Thoracic aorta (tissue), 2 donors: Measurements from ENCODE around the gene AMZ1. TPM values are rescaled to one million over a fixed set of nuclear protein-coding genes. Genes with fewer than 3 reads are reported as not detected.

Experiments
- ATAC-seq: fragments of 150-250 bp; one replicate; pipeline ENCODE4 v1.8.0; 2017; ENCODE audit warnings: low read depth; ENCODE audit not compliant: insufficient number of reproducible peaks, low FRiP score
- DNase-seq: peaks from one replicate; pipeline ENCODE4 v3.0.0-alpha.2; 2020; ENCODE audit warnings: low spot score
- H3K27ac ChIP-seq, 2 donors: fragments of 200-600 bp; sonication (generic); 1 replicate in 1 of 2; 2 replicates in 1 of 2; pipeline ENCODE4 v1.5.1; 2016; ENCODE audit warnings: mild to moderate bottlenecking in 2 of 2, moderate library complexity in 2 of 2
- H3K27me3 ChIP-seq: fragments of 200-600 bp; sonication (generic); replicated peaks from 2 replicates; pipeline ENCODE4 v1.6.0; 2016; ENCODE audit warnings: mild to moderate bottlenecking; ENCODE audit not compliant: insufficient read depth
- H3K36me3 ChIP-seq: fragments of 200-600 bp; sonication (generic); one replicate; pipeline ENCODE4 v1.5.1; 2016
- H3K4me1 ChIP-seq, 2 donors: fragments of 200-600 bp; sonication (generic); 1 replicate in 1 of 2; 2 replicates in 1 of 2; pipeline versions ENCODE4 v1.5.1 to v1.6.0; 2016; ENCODE audit warnings: low read depth in 2 of 2, mild to moderate bottlenecking in 1 of 2; ENCODE audit not compliant: control insufficient read depth in 1 of 2
- H3K4me3 ChIP-seq: fragments of 200-600 bp; sonication (generic); 2 replicates; pipeline ENCODE4 v1.5.1; 2016; ENCODE audit warnings: mild to moderate bottlenecking
- H3K9me3 ChIP-seq: fragments of 200-600 bp; sonication (generic); 2 replicates; pipeline ENCODE4 v1.5.1; 2016
- CTCF ChIP-seq: fragments of 200-600 bp; sonication (generic); IDR thresholded peaks from one replicate; pipeline ENCODE4 v1.5.1; 2019; ENCODE audit warnings: antibody characterized with exemption
- total RNA-seq, 2 donors: library from RNA; depleted of rRNA; stranded (reverse); fragments of >200 nt; gene quantifications; one replicate each; pipeline versions ENCODE4 v1.1.0 to v1.2.3, GENCODE V29; 2016

Gene AMZ1
- total RNA-seq, 2 donors from 2014 or later = 1.4 to 3.7 TPM

GRCh38 chr7:2705371-2706096 is 17.5 kb downstream of the AMZ1 start:
- Histone ChIP-seq H3K4me3 (no peak overlapping the region), H3K27me3 (no peaks in the 10 kb centered on the region), H3K27ac (no peak overlapping the region), H3K36me3 (no peaks in the 10 kb centered on the region), H3K9me3 (no peaks in the 10 kb centered on the region), H3K4me1 (peaks cover 0 to 11% of the 10 kb centered on the region in 2 donors)
- TF ChIP-seq CTCF = no peak
- ATAC-seq = no peak
- DNase-seq = no peak

GRCh38 chr7:2706685-2707126 is 18.7 kb downstream of the AMZ1 start:
- Histone ChIP-seq H3K27me3 (no peaks in the 10 kb centered on the region), H3K9me3 (no peaks in the 10 kb centered on the region), H3K4me3 (no peak overlapping the region), H3K27ac (no peak overlapping the region), H3K4me1 (peaks cover 0 to 5% of the 10 kb centered on the region in 2 donors), H3K36me3 (no peaks in the 10 kb centered on the region)
- DNase-seq (no peak), ATAC-seq (no peak)
- no peak for TF ChIP-seq CTCF

- DNase-seq = no peak
Observed at GRCh38 chr7:2707481-2707880, 19.5 kb downstream of the AMZ1 start.

GRCh38 chr7:2708041-2708440 is 20.0 kb downstream of the AMZ1 start:
- Histone ChIP-seq H3K4me3 (no peak overlapping the region), H3K27me3 (no peaks in the 10 kb centered on the region), H3K36me3 (no peaks in the 10 kb centered on the region), H3K9me3 (no peaks in the 10 kb centered on the region), H3K4me1 (no peaks in the 10 kb centered on the region), H3K27ac (no peak overlapping the region)
- ATAC-seq (no peak), DNase-seq (no peak)
- TF ChIP-seq CTCF = no peak

More at GRCh38 chr7:2707481-2707880, 19.5 kb downstream of the AMZ1 start:
- TF ChIP-seq CTCF = no peak
- Histone ChIP-seq H3K4me3 (no peak overlapping the region), H3K9me3 (no peaks in the 10 kb centered on the region), H3K36me3 (no peaks in the 10 kb centered on the region), H3K4me1 (no peaks in the 10 kb centered on the region), H3K27ac (no peak overlapping the region), H3K27me3 (no peaks in the 10 kb centered on the region)
- no peak for ATAC-seq

GRCh38 chr7:2708547-2709310 is 20.7 kb downstream of the AMZ1 start:
- DNase-seq (no peak), ATAC-seq (no peak)
- no peaks in the 10 kb centered on the region for H3K27me3 ChIP-seq
- no peaks in the 10 kb centered on the region for H3K36me3 ChIP-seq
- no peaks in the 10 kb centered on the region for H3K4me1 ChIP-seq
- H3K4me3 ChIP-seq = no peak overlapping the region
- no peak overlapping the region for H3K27ac ChIP-seq
- H3K9me3 ChIP-seq = no peaks in the 10 kb centered on the region
- TF ChIP-seq CTCF = no peak
